Measurements from ENCODE around the gene RFLNA.

The RFLNA gene

DNA sequence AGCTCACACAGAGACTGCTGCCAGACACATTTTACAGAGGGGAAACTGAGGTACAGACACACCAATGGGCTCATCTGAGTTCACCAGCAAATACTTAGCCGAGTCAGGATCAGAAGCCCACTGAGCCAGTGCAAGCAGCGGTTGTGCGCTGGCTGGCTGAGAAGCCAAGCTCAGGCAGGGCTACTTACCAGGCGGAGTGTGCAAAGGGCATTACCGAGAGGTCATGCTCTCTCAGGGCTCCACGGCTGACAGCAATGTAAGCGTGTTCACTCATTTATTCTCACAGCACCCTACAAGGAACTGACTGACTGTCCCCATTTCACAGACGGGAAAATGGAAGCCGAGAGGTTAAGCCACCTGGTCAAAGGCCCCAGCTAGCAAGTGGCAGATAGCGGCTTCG, 63.7 kb downstream of the RFLNA start:
- no peak for DNase-seq (ENCODE audit: low read depth in 2 of 2)

DNA sequence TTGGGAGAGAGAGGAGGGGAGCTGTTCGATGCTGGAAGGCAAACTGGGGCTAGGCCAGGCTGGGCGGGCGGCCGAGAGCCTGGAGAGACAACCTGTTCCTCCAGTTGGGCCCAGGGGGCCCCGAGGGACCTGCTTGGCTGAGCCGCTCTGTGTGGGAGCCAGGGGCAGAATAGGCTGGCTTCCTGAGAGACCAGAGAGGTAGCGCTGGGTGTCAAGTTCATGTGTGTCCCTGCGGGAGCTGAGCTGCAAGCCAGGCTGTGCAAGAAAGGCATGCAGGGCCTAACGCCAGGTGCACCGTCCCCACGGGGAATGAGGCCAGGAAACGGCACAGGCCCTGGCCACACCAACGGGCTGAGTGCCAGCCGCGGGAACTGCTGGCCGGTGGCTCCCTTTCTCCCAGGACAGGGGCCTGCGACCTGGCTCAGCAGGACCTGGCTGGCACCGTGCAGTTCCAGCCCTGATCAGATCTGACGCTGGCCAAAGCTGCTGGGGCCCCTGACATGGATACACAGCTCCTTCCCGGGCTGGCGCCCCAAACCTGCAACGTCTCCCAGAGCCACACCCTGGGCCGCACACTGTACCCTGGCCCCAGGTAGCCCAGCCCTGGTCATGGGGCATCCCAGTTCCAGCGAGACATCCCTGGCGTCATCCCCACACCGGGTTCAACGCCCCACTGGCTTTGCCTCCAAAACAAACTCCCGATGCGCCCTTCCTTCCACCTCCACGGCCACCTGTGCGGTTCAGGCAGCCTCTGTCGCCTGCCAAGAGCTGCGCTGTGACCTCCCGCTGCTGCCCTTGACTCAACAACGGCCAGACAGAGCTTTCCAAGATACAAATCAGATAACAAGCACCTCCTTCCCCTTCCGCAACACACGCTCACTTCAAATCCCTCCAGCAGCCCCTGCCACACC, 65.0 kb downstream of the RFLNA start:
- DNase-seq (ENCODE audit: low read depth in 2 of 2), result no peak

DNA sequence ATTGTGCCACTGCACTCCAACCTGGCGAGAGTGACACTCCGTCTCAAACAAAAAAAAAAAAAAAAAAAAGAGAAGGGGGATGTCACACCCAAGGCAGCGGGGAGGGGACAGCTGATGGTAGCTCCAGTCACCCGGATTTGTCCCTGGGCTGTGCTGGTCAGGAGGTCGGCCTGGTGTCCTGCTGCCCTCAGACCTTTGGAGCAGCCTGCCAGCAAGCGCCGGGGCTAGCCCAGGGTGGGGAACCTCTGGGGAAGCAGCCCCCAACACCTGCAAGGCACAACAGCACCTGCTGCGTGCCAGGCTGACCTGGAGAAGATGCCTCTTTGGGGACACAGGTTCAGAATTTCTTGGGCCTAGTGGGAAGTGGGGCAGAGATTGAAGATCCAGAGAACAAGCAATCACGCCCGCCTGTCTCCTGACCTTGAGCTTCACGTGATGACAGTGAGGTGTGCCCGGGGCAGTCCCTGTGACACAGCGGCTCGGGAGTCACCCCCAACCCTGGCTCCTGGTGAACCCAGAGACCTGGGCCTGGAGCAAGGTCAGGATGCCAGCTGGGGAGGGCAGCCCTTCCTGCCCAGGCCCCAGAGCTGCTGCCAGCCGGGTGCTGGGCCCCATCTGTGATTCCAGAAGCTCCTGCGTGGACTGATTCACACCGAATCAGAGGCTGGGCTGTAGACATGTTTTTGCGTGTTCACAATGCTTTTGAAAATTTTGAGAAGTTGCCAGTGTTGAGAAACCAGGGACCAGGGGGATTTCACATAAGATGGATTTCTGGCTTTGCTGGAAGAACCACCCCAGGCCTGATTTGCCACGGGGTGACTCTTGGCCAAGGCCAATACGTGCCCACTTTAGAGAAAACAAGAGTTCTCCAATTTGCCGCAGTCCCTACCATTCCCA, 66.4 kb downstream of the RFLNA start:
- no peak for DNase-seq (ENCODE audit: low read depth in 2 of 2)

DNA sequence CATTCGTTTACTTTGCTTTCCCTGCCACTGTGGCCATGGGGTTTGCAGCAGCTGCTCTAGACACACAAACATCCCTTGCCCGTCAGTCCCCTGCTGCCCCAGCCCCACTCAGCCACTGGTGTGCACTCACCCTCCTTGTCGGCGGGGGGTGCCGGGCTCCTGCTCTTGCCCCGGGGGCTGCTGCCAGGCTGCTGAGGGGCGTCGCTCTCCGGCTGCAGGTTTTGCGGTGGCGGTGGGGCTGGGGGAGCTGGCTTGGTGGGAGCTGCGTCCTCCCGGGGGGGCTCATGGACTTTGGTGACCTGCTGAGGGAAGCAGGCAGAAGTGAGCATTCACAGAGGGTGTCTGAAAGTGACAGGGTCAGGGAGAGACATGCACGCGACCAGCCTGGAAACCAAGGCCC, 67.1 kb downstream of the RFLNA start:
- DNase-seq (ENCODE audit: low read depth in 2 of 2), result no peak

DNA sequence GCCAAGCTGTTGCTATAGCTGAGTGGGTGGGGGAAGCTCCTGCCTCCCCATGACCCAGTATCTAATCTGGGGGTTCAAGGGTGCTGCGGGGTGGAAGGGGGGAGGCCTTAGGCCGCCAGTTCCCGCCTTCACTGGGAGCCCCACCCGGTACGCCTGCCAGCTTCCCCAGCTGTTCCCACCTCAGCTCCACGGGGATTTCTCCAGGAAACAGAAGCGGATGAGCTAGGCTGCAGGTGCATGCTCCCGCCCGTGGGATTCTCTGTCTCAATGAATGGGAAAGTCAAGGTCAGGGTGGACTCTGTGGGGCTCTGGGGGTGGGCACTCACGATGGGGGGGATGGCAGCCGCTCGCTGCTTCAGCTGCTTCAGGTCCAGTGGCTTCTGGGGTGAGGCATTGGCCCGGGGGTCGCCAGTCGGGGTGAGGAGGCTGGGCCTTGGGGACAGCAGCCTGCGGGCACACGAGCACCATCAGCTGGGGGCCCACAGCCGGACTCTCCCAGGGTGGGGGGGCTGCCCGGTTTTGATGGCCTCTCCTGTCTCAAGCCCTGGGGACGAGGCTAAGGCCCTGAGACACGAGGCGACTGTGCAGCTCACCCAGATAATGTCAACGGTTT, 68.6 kb downstream of the RFLNA start:
- no peak for DNase-seq (ENCODE audit: low read depth in 2 of 2)

DNA sequence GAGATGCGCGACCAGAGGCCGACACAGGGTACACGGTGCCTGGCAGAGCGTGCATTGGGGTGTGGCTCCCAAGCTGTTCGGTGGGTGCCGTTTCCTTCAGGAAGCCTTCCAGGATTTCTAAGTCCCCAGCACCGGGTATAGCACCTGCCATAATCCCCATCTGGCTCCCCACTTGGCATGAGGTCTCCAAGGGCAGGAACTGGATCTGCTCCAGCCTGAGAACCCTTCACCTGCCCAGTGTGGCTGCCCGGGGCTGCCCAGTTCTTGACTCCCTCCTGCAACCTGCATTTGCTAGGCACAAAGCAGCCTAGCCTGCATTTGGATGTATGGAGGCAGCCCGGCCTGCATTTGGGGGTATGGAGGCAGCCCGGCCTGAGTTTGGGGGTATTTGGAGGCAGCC, 69.7 kb downstream of the RFLNA start:
- DNase-seq (ENCODE audit: low read depth in 2 of 2), result no peak
